GM19099 (cell line): ENCODE results near the gene METTL13.

ENCODE experiments used
- POLR2A ChIP-seq: IDR thresholded peaks from 3 replicates; pipeline ENCODE4 v1.6.1; 2011; ENCODE audit warnings: low read depth; ENCODE audit not compliant: insufficient read length; ENCODE audit errors: extremely low read depth

The METTL13 gene

GRCh38 chr1:171754353-171754705, 27.1 kb upstream of the METTL13 start:
- TF ChIP-seq POLR2A: no peak

GRCh38 chr1:171754971-171755370, 26.5 kb upstream of the METTL13 start:
- no peak for TF ChIP-seq POLR2A

GRCh38 chr1:171756856-171757255, 24.6 kb upstream of the METTL13 start:
- no peak for TF ChIP-seq POLR2A

GRCh38 chr1:171758011-171758410, 23.4 kb upstream of the METTL13 start:
- no peak for TF ChIP-seq POLR2A

GRCh38 chr1:171762143-171762563, 19.3 kb upstream of the METTL13 start:
- TF ChIP-seq POLR2A: no peak

GRCh38 chr1:171763764-171764163, 17.7 kb upstream of the METTL13 start:
- no peak for TF ChIP-seq POLR2A

- no peak for TF ChIP-seq POLR2A
These were observed 12.3 kb upstream of the METTL13 start for GRCh38 chr1:171769171-171769570.

GRCh38 chr1:171769754-171770153, 11.7 kb upstream of the METTL13 start:
- TF ChIP-seq POLR2A: no peak

- no peak for TF ChIP-seq POLR2A
These were observed 9.1 kb upstream of the METTL13 start for GRCh38 chr1:171772312-171772711.

GRCh38 chr1:171780583-171781175, 781 bp upstream of the METTL13 start:
- TF ChIP-seq POLR2A: no peak

GRCh38 chr1:171783816-171784530, 2.5 kb downstream of the METTL13 start:
- TF ChIP-seq POLR2A: no peak

- no peak for TF ChIP-seq POLR2A
These were observed 3.3 kb downstream of the METTL13 start for GRCh38 chr1:171784784-171785183.

GRCh38 chr1:171785766-171786165, 4.3 kb downstream of the METTL13 start:
- no peak for TF ChIP-seq POLR2A

GRCh38 chr1:171786534-171786933, 5.1 kb downstream of the METTL13 start:
- TF ChIP-seq POLR2A: no peak

- no peak for TF ChIP-seq POLR2A
These were observed 6.4 kb downstream of the METTL13 start for GRCh38 chr1:171787686-171788480.

- no peak for TF ChIP-seq POLR2A
These were observed 7.2 kb downstream of the METTL13 start for GRCh38 chr1:171788696-171789095.
